NCI-H69 (cell line): ENCODE results near the gene TTC28.
A peak's percentile ranks its signal among the peaks of the same experiment; 100 is the strongest.
"Not testable (repeated sequence)": the region's sequence is repeated elsewhere in the genome, so short reads cannot be mapped to it uniquely, and the experiment has no call there.

ENCODE experiments used
- DNase-seq: peaks from one replicate; lab custom pipeline; 2025; lab: John Stamatoyannopoulos, UW

TTC28 gene

GRCh38 chr22:28604966-28605761, 74.5 kb downstream of the TTC28 start:
- no peak for DNase-seq

DNA sequence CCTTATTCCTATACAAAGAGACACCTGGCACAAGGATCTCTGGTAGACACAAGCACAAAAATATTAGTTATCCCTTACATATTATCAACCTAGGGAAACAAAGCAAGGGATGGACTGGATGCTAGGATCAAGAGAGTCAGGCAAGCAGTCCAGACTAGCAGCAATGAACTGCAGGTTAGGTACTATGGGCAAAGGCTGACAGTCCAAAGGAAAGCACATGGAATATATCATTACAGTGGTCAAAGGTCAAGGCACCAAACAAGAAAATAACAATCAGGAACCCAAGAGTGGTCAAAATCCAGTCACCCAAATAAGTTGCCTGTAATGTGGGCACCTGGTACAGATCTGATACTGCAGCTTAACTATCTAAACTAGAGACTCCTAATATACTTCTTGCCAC, 77.7 kb downstream of the TTC28 start:
- no peak for DNase-seq

- DNase-seq: peak; percentile 80
Observed at GRCh38 chr22:28600546-28601143, 79.0 kb downstream of the TTC28 start.

DNA sequence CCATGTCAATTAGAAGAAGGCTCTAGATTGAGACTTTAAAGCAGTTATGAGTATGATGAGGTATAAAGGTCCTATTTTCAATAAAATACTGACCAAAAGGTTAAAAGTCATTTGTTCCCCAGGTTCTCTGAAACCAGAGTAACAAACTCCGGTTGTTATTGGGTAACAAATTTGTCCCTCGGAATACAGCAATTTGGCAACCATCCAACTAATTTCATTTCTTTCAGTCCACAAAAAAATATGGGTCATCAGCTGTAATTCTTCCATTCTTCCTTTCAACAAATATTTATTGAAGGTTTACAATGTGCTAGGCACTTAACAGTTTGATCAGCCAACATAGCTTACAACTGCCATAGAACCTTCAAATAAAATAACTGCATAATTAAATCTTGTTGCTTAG, 79.9 kb downstream of the TTC28 start:
- peak; percentile 51 for DNase-seq

- DNase-seq: no peak
Observed at GRCh38 chr22:28597665-28598064, 82.0 kb downstream of the TTC28 start.

GRCh38 chr22:28594797-28595462, 84.7 kb downstream of the TTC28 start:
- DNase-seq: peak; percentile 89

DNA sequence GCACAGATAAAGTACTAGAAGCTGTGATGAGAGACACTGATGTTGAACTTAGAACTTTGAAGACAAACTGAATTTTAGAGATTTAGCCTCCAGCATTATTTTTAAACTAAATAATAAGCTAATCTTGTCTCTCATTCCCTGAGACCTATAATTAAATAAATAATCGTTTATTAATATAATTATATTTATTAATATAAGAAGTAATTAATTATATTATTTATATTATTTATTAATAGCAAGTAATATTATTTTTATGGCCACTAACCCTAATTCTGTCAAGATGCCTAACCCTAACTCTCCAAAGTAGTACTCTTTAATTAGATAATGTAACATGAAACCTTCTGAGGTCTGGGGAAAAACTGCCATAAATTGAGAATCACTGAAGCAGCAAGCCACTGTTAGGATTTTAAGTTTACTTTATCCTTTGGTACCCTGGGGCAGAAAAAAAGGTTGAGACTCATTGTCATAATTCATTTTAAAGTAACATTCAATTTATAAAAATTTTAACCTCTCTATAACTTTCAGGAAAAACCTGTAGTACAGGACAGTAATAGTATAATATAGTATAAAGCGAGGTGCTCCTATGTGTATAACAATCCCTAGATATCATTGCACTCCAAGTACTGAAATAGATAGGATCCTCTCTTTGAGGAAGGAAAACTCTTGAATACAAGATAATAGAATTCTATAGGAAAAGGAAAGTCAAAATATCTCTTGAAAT, 85.4 kb downstream of the TTC28 start:
- DNase-seq: peak; percentile 56

- no peak for DNase-seq
Observed at GRCh38 chr22:28593299-28593698, 86.3 kb downstream of the TTC28 start.

- DNase-seq: no peak
Observed at GRCh38 chr22:28589102-28589750, 90.4 kb downstream of the TTC28 start.

- no peak for DNase-seq
Observed at GRCh38 chr22:28585324-28585723, 94.3 kb downstream of the TTC28 start.

- no peak for DNase-seq
Observed at GRCh38 chr22:28582806-28583205, 96.8 kb downstream of the TTC28 start.

DNA sequence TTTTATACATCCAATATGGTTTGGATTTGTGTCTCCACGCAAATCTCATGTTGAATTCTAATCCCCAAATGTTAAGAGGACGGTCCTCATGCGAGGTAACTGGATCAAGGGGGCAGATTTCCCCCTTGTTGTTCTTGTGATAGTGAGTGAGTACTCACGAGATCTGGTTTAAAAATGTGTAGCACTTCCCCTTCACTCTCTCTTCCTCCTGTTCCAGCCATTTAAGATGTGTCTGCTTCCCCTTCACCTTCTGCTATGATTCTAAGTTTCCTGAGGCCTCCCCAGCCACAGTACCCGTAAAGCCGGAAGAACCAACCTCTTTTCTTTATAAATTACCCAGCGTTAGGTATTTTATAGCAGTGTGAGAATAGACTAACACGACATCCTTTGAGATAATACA, 98.6 kb downstream of the TTC28 start:
- no peak for DNase-seq

DNA sequence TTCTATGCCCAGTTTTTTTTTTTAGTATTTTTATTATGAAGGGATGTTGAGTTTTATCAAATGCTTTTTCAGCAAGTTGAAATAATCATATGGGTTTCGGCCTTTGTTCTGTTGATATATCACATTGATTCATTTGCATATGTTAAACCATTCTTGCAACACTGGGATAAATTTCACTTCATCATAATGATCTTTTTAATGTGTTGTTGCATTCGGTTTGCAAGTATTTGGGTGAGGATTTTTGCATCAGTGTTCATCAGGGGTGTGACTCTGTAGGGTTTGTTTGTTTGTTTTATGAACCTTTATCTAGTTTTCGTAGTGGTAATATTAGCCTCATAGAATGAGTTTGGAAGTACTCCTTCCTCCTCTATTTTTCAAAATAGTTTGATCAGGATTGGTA, 103.5 kb downstream of the TTC28 start:
- DNase-seq: no peak

DNA sequence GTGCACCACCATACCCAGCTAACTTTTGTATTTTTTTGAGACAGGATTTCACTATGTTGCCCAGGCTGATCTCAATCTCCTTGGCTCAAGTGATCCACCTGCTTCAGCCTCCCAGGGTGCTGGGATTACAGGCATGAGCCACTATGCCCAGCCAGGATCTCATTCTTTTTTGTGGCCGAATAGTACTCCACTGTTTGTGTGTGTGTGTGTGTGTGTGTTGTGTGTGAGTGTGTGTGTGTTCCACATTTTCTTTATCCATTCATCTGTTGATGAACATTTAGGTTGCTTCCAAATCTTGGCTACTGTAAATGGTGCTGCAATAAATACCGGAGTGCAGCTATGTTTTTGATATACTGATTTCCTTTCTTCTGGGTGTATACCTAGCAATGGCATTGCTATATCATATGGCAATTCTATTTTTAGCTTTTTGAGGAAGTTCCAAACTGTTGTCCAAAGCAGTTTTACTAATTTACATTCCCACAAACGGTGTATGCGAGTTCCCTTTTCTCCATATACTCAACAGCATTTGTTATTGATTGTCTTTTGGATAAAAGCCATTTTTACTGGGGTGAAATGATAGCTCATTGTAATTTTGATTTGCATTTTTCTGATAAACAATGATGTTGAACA, 105.4 kb downstream of the TTC28 start:
- no peak for DNase-seq

GRCh38 chr22:28570696-28571373, 108.8 kb downstream of the TTC28 start:
- peak; percentile 38 for DNase-seq

- not testable (repeated sequence) for DNase-seq
Observed at GRCh38 chr22:28568974-28569373, 110.7 kb downstream of the TTC28 start.

DNA sequence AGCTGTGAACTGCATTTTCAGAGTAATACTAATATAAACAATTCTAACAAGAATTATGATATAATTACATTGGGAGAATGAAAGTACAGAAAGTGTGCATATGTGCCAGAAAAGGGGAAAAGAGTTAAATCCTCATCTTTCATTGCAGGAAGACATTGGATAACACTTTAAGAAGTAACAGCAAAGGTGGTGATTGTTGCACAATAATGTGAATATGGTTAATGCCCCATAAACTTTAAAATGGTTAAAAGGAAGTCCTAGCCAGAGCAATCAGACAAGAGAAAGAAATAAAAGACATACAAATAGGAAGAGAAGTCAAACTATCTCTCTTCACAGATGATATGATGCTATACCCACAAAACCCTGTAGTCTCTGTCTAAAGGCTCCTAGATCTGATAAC, 111.5 kb downstream of the TTC28 start:
- no peak for DNase-seq

GRCh38 chr22:28566920-28567499, 112.6 kb downstream of the TTC28 start:
- DNase-seq: not testable (repeated sequence)

- no peak for DNase-seq
Observed at GRCh38 chr22:28563636-28564035, 116.0 kb downstream of the TTC28 start.

DNA sequence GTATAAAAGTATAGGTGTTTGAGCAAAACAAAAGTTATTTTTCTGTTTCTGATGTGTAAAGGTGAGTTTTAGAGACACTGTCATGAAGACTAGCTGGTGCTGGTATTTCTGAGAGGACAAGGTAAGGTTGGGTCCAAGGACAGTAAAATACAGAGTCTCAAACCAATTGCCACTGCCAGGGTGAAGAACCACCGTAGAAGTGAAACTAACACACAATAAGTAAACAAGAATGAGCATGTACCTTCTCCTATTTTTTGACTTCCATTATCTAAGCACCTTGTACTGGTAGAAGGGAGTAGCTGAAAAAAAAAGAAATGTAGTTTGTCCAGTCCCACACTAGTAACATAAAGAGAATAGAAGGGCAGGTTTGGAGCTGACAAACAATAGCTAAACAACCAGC, 117.3 kb downstream of the TTC28 start:
- no peak for DNase-seq

- DNase-seq: not testable (repeated sequence)
Observed at GRCh38 chr22:28560743-28561101, 118.9 kb downstream of the TTC28 start.
